ENCODE data around the gene GPATCH2. TPM values are rescaled to one million over a fixed set of nuclear protein-coding genes. Genes with fewer than 3 reads are reported as not detected.

GPATCH2 gene
- total and polyA plus RNA-seq, 2 donors (not counting 1 experiment from before 2014, with no cell fraction given): 4.7 to 14.7 TPM

DNA sequence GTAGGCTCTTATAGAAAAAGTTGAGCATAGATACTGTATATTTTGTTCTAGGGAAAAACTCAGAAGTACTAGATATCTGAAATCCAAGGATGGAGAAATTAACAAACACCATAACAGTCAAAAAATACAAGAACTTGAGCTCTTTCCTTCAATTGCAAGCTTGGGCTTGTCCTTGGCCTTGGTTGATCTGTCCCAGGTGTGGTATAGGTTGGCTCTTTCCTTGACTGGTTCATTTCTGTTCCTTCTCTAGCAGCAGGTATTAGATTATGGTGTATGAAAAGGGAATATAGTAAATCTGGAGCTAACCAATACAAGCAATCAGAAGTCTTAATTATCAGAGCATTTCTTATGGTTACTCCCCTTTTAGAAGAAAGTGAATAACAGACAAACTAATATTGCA lies 198.6 kb downstream of the GPATCH2 start:
- Histone ChIP-seq H4K20me1 (ENCODE audit: control insufficient read depth, insufficient read depth, low read length, poor library complexity, severe bottlenecking) (no peaks in the 10 kb centered on the region), H3K36me3 (replicated peaks in 1 of 2; ENCODE audit: control extremely low read depth in 1 of 2, control insufficient read depth in 1 of 2, extremely low read depth in 1 of 2, insufficient read depth in 2 of 2, low read length in 1 of 2) (no peaks in the 10 kb centered on the region), H3K4me3 (ENCODE audit: control extremely low read depth in 1 of 5, extremely low read depth in 1 of 5, insufficient read depth in 1 of 5, low read depth in 2 of 5, low read length in 4 of 5) (no peak overlapping the region), H3K27me3 (replicated peaks in 1 of 4; ENCODE audit: control extremely low read depth in 1 of 4, control insufficient read depth in 3 of 4, insufficient read depth in 4 of 4, low read length in 3 of 4) (no peaks in the 10 kb centered on the region), H2AFZ (ENCODE audit: insufficient read depth, low read depth, low read length, poor library complexity, severe bottlenecking) (no peak overlapping the region), H3K9me3 (ENCODE audit: control extremely low read depth in 1 of 3, control insufficient read depth in 2 of 3, insufficient read depth in 1 of 3, low read length in 2 of 3) (no peaks in the 10 kb centered on the region), H3K27ac (ENCODE audit: low read length in 2 of 2) (no peak overlapping the region), H3K9ac (ENCODE audit: low read length) (no peak overlapping the region), H3K4me1 (ENCODE audit: control insufficient read depth in 2 of 2, insufficient read depth in 2 of 2, low read length in 2 of 2) (no peaks in the 10 kb centered on the region), H3K79me2 (ENCODE audit: control insufficient read depth, insufficient read depth, low read length) (no peaks in the 10 kb centered on the region), H3K4me2 (replicated peaks; ENCODE audit: low read depth, low read length, poor library complexity, severe bottlenecking) (no peak overlapping the region)
- ATAC-seq (ENCODE audit: low read depth) (no peak), DNase-seq (no peak)
- no peaks in the 10 kb centered on the region for H3K4me1 Mint-ChIP-seq
- H3K27me3 Mint-ChIP-seq: no peaks in the 10 kb centered on the region
- POLR2A ChIA-PET: no interaction called here
- TF ChIP-seq, protein P1, sequence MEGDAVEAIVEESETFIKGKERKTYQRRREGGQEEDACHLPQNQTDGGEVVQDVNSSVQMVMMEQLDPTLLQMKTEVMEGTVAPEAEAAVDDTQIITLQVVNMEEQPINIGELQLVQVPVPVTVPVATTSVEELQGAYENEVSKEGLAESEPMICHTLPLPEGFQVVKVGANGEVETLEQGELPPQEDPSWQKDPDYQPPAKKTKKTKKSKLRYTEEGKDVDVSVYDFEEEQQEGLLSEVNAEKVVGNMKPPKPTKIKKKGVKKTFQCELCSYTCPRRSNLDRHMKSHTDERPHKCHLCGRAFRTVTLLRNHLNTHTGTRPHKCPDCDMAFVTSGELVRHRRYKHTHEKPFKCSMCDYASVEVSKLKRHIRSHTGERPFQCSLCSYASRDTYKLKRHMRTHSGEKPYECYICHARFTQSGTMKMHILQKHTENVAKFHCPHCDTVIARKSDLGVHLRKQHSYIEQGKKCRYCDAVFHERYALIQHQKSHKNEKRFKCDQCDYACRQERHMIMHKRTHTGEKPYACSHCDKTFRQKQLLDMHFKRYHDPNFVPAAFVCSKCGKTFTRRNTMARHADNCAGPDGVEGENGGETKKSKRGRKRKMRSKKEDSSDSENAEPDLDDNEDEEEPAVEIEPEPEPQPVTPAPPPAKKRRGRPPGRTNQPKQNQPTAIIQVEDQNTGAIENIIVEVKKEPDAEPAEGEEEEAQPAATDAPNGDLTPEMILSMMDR (IDR thresholded peaks at IDR 0.05): no peak
- no peak for TF ChIP-seq EZH2 (IDR thresholded peaks at IDR 0.05; ENCODE audit: borderline replicate concordance, insufficient read depth, low read depth, low read length, poor library complexity, severe bottlenecking)
- no peak overlapping the region for H3K27ac Mint-ChIP-seq
- intact Hi-C loops (cut with micrococcal nuclease): no loop called here
- H3K9me3 Mint-ChIP-seq (ENCODE audit: insufficient read depth): no peaks in the 10 kb centered on the region
- CTCF ChIA-PET: no interaction called here
- no peak overlapping the region for H3K4me3 Mint-ChIP-seq

DNA sequence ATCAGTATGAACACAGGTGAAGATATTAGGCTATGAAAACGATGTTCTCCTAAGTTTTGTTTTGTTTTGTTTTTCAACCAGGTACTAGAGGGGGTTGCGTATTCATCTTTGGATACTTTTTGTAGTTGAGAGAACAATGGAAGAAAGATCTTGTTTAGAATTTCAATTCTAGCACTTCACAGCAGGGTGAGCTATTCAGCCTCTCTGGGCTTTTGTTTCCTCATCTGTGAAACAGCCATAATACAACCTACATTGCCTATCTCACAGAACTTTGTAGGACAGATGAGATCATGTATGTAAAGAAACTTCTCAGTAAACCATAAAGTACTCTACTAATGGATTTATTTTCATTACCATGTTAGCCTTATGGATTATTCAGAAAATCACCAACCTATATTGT lies 199.5 kb downstream of the GPATCH2 start:
- H3K9me3 Mint-ChIP-seq (ENCODE audit: insufficient read depth): no peaks in the 10 kb centered on the region
- H4K20me1 ChIP-seq (ENCODE audit: control insufficient read depth, insufficient read depth, low read length, poor library complexity, severe bottlenecking): no peaks in the 10 kb centered on the region
- H3K4me3 Mint-ChIP-seq: no peak overlapping the region
- CTCF ChIA-PET: no interaction called here
- DNase-seq (no peak), ATAC-seq (ENCODE audit: low read depth) (no peak)
- no peaks in the 10 kb centered on the region for H3K27me3 Mint-ChIP-seq
- H2AFZ ChIP-seq (ENCODE audit: insufficient read depth, low read depth, low read length, poor library complexity, severe bottlenecking): no peak overlapping the region
- no peaks in the 10 kb centered on the region for H3K9me3 ChIP-seq (ENCODE audit: control extremely low read depth in 1 of 3, control insufficient read depth in 2 of 3, insufficient read depth in 1 of 3, low read length in 2 of 3)
- H3K27ac ChIP-seq (ENCODE audit: low read length in 2 of 2): no peak overlapping the region
- H3K79me2 ChIP-seq (ENCODE audit: control insufficient read depth, insufficient read depth, low read length): no peaks in the 10 kb centered on the region
- H3K27ac Mint-ChIP-seq: no peak overlapping the region
- no peak overlapping the region for H3K9ac ChIP-seq (ENCODE audit: low read length)
- H3K4me1 Mint-ChIP-seq: no peaks in the 10 kb centered on the region
- no peak overlapping the region for H3K4me3 ChIP-seq (ENCODE audit: control extremely low read depth in 1 of 5, extremely low read depth in 1 of 5, insufficient read depth in 1 of 5, low read depth in 2 of 5, low read length in 4 of 5)
- H3K36me3 ChIP-seq (replicated peaks in 1 of 2; ENCODE audit: control extremely low read depth in 1 of 2, control insufficient read depth in 1 of 2, extremely low read depth in 1 of 2, insufficient read depth in 2 of 2, low read length in 1 of 2): no peaks in the 10 kb centered on the region
- no peaks in the 10 kb centered on the region for H3K27me3 ChIP-seq (replicated peaks in 1 of 4; ENCODE audit: control extremely low read depth in 1 of 4, control insufficient read depth in 3 of 4, insufficient read depth in 4 of 4, low read length in 3 of 4)
- no peak for TF ChIP-seq EZH2 (IDR thresholded peaks at IDR 0.05; ENCODE audit: borderline replicate concordance, insufficient read depth, low read depth, low read length, poor library complexity, severe bottlenecking)
- TF ChIP-seq, protein P1 (IDR thresholded peaks at IDR 0.05): no peak
- WGBS (ENCODE audit: insufficient coverage): no CpG with 5 or more reads among the region's 2 CpGs
- intact Hi-C loops (cut with micrococcal nuclease): no loop called here
- no peak overlapping the region for H3K4me2 ChIP-seq (replicated peaks; ENCODE audit: low read depth, low read length, poor library complexity, severe bottlenecking)
- no peaks in the 10 kb centered on the region for H3K4me1 ChIP-seq (ENCODE audit: control insufficient read depth in 2 of 2, insufficient read depth in 2 of 2, low read length in 2 of 2)
- POLR2A ChIA-PET: no interaction called here
